HFF-Myc (cell line): ENCODE measurements around the gene PDE4C.

Experiments
- DNase-seq: peaks from one replicate; pipeline ENCODE4 v3.0.0-alpha.2; 2011; ENCODE audit warnings: low read depth; ENCODE audit errors: extremely low read depth
- H3K4me3 ChIP-seq: replicated peaks from 2 replicates; pipeline ENCODE4 v1.5.1; 2011; ENCODE audit warnings: low read depth, mild to moderate bottlenecking, control low read depth, low read length
- CTCF ChIP-seq: IDR thresholded peaks from 2 replicates; pipeline ENCODE4 v1.5.1; 2012; ENCODE audit warnings: mild to moderate bottlenecking, low read depth, low read length, control low read depth; ENCODE audit errors: missing control alignments

Gene PDE4C

GRCh38 chr19:18176367-18177310, 49.6 kb downstream of the PDE4C start:
- no peak overlapping the region for H3K4me3 ChIP-seq
- no peak for DNase-seq
- no peak for TF ChIP-seq CTCF

- no peak for TF ChIP-seq CTCF
- DNase-seq: no peak
- H3K4me3 ChIP-seq: no peak overlapping the region
These were observed 51.3 kb downstream of the PDE4C start for GRCh38 chr19:18174983-18175382.
